GM12872 (cell line): ENCODE data around the gene AMMECR1.

Source experiments
- CTCF ChIP-seq: IDR thresholded peaks from 3 replicates; pipeline ENCODE4 v1.5.1; 2011; ENCODE audit warnings: low read depth, mild to moderate bottlenecking, low read length, moderate library complexity; ENCODE audit not compliant: insufficient read depth

AMMECR1 gene

GRCh38 chrX:110182362-110182761, 135.5 kb downstream of the AMMECR1 start:
- TF ChIP-seq CTCF = no peak

GRCh38 chrX:110181459-110182137, 136.3 kb downstream of the AMMECR1 start:
- no peak for TF ChIP-seq CTCF

- no peak for TF ChIP-seq CTCF
Observed at GRCh38 chrX:110180928-110181310, 137.0 kb downstream of the AMMECR1 start.

- TF ChIP-seq CTCF = no peak
Observed at GRCh38 chrX:110180176-110180927, 137.5 kb downstream of the AMMECR1 start.

GRCh38 chrX:110178179-110178865, 139.6 kb downstream of the AMMECR1 start:
- no peak for TF ChIP-seq CTCF

GRCh38 chrX:110175696-110176095, 142.2 kb downstream of the AMMECR1 start:
- no peak for TF ChIP-seq CTCF

- no peak for TF ChIP-seq CTCF
Observed at GRCh38 chrX:110175146-110175545, 142.7 kb downstream of the AMMECR1 start.
